EH (cell line): ENCODE measurements around the gene ATXN10.
"Not testable (repeated sequence)": the region's sequence is repeated elsewhere in the genome, so short reads cannot be mapped to it uniquely, and the experiment has no call there.

Experiments used
- DNase-seq: peaks from one replicate; pipeline ENCODE4 v3.0.0-alpha.2; 2015; ENCODE audit warnings: low read depth

Gene ATXN10

DNA sequence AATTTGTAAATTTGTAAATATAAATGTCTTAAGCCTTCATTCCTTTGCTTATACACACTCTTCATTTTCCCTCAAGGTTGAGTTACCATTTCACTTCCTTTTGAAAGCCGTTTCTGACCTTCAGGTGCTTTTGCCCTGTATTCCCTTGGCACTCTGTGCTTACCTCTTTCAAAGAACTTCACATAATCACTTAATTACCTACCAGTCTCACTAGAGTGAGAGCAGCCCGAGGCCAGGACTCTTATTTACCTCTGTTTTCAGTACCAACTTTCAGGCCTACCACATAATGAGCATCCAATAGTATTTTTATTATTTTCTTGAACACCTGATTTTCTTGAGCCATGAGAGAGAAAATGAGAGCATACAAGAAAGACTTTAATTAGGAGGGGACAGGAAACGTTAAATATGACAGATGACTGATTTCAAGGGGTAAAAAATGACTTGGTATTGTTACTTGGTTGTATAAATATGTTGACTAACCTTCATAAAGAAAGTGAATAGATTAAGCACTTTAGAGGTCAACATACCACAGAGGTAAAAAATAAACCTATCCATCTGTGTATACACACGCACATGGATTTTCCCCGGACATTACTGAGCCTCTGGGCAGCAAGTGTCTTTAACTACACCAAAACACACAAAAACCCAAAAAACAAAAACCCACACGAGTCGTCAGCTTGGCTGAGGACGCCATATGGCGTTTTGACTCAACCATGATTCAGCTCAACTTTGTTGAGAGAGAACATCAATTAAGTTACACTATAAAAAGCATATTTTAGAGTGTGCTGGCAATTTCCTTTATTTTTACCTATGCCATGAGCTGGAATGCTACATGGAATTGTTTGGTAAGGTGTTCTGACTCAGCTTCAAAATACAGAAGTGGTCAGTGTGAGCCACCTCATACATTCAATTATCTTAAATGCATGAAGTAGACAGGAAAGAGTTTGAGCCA lies 7.6 kb downstream of the ATXN10 start:
- DNase-seq, result peak; percentile 79

- peak; percentile 85 for DNase-seq
Observed at GRCh38 chr22:45680932-45681700, 9.5 kb downstream of the ATXN10 start.

GRCh38 chr22:45682064-45682463 lies 10.4 kb downstream of the ATXN10 start:
- no peak for DNase-seq

DNA sequence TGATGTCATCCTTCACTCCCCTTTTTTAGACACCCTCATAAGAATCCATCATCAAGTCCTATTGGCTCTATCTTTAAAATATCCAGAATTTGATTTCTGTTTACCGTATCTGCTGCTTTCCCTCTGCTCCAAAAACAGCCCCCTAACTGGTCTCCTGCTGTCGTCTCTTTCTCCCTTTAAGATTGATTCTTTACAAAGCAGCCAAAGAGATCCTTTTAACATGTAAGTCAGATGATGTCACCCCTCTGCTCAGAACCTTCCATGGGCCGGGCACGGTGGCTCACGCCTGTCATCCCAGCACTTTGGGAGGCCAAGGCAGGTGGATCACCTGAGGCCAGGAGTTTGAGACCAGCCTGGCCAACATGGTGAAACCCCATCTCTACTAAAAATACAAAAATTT lies 11.1 kb downstream of the ATXN10 start:
- DNase-seq, result not testable (repeated sequence)

DNA sequence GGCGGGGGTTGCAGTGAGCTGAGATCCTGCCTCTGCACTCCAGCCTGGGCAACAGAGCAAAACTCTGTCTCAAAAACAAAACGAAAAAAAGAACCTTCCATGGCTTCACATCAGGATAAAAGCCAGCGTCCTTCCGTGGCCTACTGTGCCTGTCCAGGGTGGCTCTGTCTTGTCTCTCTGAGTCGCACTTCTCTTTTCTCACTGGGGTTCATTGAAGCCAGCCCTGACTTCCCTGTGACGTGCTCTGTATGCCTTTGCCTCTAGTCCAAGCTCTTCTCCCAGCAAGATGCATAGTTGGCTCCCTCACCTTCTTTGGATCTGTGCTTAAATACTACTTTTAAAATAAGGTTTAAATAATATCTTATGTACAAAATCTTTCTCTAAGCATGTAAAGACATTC lies 11.6 kb downstream of the ATXN10 start:
- DNase-seq, result no peak

- no peak for DNase-seq
Observed at GRCh38 chr22:45683680-45684079, 12.0 kb downstream of the ATXN10 start.

- peak; percentile 43 for DNase-seq
Observed at GRCh38 chr22:45684169-45684568, 12.5 kb downstream of the ATXN10 start.

- DNase-seq, result no peak
Observed at GRCh38 chr22:45684752-45685574, 13.3 kb downstream of the ATXN10 start.

GRCh38 chr22:45686004-45686403 lies 14.4 kb downstream of the ATXN10 start:
- DNase-seq, result peak; percentile 56

GRCh38 chr22:45686836-45687235 lies 15.2 kb downstream of the ATXN10 start:
- peak; percentile 79 for DNase-seq

GRCh38 chr22:45688600-45689080 lies 17.0 kb downstream of the ATXN10 start:
- DNase-seq, result peak; percentile 96

GRCh38 chr22:45689211-45689610 lies 17.6 kb downstream of the ATXN10 start:
- DNase-seq, result no peak

DNA sequence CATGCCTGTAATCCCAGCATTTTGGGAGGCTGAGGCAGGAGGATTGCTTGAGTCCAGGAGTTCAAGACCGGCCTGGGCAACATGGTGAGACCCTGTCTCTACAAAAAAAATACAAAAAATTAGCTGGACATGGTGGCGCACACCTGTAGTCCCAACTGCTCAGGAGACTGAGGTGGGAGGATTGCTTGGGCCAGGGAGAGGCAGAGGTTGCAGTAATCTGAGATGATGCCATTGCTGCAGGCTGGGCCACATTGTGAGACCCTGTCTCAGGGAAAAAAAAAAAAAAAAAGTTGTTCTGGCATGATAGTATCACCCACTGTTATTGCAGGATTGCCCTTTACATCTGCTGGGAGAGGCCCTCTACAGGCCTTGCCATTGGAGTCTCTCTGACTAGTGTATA lies 18.4 kb downstream of the ATXN10 start:
- DNase-seq, result no peak

DNA sequence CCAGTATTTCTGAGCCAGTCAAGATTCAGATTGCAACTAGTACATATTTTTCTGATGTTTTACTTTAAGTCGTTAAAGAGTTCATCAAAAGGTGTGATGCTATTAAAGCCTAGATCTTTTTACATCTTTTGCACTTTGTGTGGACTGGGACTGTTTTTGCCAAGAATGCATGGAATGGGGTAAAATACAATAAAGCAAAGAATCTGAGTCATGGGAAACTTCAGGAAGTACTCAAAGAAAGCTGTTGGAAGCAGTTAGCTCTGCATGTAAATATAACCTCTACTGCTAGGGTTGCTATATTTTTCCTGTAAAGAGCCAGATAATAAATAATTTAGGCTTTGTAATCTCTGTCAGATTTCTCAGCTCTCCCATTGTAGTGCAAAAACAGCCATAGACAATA lies 20.9 kb downstream of the ATXN10 start:
- peak; percentile 73 for DNase-seq

DNA sequence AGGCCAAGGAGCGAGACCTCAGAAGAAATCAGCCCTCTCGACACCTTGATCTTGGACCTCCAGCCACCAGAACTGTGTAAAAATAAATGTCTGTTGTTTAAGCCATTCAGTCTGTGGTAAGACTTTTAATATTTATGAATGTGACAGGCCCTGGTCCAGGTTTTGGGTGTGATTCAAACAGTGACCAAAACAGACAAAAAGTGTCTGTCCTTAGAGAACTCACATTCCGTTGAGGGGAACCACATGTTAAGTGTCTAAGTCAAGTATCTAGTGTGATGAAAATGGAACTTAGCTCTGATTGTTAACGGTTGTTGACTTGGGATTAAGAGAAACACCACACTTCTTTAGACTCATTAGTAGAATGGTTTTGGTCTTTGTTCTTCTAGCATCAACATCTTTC lies 22.2 kb downstream of the ATXN10 start:
- DNase-seq, result no peak

DNA sequence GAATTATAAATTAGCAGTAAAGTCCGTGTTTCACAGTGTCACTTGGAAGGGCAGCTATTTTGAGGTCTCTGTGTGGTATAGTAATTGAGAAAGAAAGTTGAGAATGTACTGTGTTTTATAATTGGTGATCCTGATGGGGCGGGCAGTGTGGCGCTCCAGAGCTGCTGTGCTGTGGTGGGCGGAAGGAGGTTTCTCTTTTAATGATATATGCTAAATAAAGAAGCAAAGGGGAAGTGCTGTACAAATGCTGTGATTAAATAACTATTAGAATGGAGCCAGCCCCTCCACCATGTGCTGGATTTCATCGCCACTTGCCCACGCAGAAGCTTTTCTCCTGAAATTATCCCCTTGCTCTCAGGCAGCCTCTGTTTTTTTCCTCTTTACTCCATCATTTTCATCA lies 24.6 kb downstream of the ATXN10 start:
- no peak for DNase-seq

GRCh38 chr22:45698094-45698493 lies 26.5 kb downstream of the ATXN10 start:
- DNase-seq, result no peak

DNA sequence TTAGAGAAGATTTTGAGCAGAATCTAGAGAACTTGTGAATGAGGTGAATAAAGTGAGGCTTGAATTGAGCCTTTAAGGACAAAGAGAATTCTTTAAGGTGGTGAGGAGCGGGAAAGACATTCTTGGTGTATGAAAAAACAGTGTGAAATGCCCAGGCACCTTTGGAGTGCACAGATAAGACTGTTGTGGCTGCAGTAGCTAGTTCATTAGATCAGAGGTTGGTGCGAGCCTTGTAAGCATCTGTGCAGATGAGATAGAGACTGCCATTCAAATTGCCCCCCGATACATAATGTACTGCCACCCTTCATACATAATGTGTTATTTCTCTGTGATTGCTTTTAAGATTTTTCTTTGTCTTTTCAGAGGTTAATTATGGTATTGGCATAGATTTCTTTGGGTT lies 31.3 kb downstream of the ATXN10 start:
- DNase-seq, result no peak

DNA sequence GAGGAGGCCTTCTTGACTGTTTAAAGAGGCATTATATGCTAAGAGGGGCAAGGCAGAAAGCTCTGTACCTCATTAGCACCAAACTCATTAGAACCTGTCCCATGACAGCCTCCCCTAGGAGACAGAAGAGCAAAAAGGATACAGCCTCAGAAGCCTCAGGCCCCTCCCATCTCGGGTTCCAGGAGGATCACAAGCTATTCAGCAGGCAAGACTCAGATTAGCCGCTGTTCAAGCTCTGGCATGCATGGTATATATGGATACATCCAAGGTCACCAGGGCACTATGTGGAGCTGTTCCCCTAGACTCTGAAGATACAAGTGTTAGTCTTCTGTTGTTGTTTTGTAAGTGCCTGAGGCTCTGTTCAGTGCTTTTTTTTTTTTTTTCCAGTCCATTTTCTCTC lies 32.1 kb downstream of the ATXN10 start:
- no peak for DNase-seq

DNA sequence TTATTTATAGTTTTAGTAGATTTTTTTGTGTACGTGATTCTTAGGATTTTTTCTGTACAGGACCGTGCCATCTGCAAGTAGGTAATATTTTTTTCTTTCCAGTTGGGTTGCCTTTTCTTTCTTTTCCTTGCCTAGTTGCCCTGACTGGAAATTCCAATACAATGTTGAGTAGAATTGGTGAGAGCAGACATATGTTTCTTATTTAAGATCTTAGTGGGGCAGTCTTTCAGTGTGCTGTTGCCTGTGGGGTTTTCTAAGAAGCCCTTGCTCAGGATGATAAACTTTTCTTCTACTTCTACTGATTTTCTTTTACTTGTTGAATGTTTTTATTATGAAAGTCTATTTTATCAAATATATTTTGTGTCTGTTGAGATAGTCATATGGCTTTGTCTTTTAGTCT lies 33.0 kb downstream of the ATXN10 start:
- DNase-seq, result peak; percentile 46

GRCh38 chr22:45707605-45708004 lies 36.0 kb downstream of the ATXN10 start:
- DNase-seq, result no peak

DNA sequence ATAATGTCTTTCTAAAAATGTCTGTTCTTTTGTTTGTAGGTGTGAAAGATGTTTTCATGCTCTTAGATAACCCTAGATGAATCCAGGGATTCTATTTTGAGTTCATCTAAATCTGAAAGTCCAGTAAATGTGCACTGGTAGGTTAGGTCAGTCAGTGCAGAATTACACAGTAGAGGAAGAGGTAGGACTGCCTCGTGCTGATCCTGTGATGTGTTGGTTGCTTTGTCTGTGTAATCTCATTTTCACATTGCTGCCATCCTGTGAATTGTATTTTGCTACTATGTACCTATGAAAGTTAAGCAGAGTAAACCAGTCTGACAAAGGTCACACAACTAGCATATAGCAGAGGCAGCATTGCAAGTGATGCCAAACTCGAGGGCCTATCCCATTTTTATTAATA lies 36.5 kb downstream of the ATXN10 start:
- DNase-seq, result no peak
